Measurements from ENCODE around the gene JARID2.

GRCh38 chr6:15434263-15434662 lies 188.4 kb downstream of the JARID2 start:
- TF ChIP-seq, protein P1, sequence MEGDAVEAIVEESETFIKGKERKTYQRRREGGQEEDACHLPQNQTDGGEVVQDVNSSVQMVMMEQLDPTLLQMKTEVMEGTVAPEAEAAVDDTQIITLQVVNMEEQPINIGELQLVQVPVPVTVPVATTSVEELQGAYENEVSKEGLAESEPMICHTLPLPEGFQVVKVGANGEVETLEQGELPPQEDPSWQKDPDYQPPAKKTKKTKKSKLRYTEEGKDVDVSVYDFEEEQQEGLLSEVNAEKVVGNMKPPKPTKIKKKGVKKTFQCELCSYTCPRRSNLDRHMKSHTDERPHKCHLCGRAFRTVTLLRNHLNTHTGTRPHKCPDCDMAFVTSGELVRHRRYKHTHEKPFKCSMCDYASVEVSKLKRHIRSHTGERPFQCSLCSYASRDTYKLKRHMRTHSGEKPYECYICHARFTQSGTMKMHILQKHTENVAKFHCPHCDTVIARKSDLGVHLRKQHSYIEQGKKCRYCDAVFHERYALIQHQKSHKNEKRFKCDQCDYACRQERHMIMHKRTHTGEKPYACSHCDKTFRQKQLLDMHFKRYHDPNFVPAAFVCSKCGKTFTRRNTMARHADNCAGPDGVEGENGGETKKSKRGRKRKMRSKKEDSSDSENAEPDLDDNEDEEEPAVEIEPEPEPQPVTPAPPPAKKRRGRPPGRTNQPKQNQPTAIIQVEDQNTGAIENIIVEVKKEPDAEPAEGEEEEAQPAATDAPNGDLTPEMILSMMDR (IDR thresholded peaks at IDR 0.05), result no peak
- TF ChIP-seq POLR2A (IDR thresholded peaks at IDR 0.05), result no peak

Data from testis (tissue), 2 donors.